Sigmoid colon (tissue), 7 donors: ENCODE measurements around the gene KIF1A. TPM values are rescaled to one million over a fixed set of nuclear protein-coding genes. Genes with fewer than 3 reads are reported as not detected.

ENCODE experiments used
- DNase-seq: peaks from one replicate; pipeline ENCODE4 v3.0.0-alpha.2; 2019
- H3K27ac ChIP-seq, 4 donors: fragments of 200-600 bp; sonication (generic); one replicate each; pipeline ENCODE4 v1.5.1; 2016 to 2019; ENCODE audit warnings: mild to moderate bottlenecking in 1 of 4
- H3K27me3 ChIP-seq, 3 donors: fragments of 200-600 bp; sonication (generic); one replicate each; pipeline ENCODE4 v1.5.1; 2019; ENCODE audit warnings: mild to moderate bottlenecking in 1 of 3
- H3K36me3 ChIP-seq, 4 donors: fragments of 200-600 bp; sonication (generic); one replicate each; pipeline ENCODE4 v1.5.1; 2016 to 2019
- H3K4me1 ChIP-seq, 4 donors: fragments of 200-600 bp; sonication (generic); one replicate each; pipeline ENCODE4 v1.5.1; 2017 to 2019
- H3K4me3 ChIP-seq, 4 donors: fragments of 200-600 bp; sonication (generic); one replicate each; pipeline ENCODE4 v1.5.1; 2017 to 2019; ENCODE audit warnings: mild to moderate bottlenecking in 2 of 4, moderate library complexity in 1 of 4
- H3K9me3 ChIP-seq, 4 donors: fragments of 200-600 bp in 3 of 4; sonication (generic) in 3 of 4; one replicate each; pipeline versions ENCODE4 v1.5.1 to v1.6.1; 2013 to 2019
- EP300 ChIP-seq, 4 donors: sonication (generic); formaldehyde crosslinking; IDR thresholded peaks; one replicate each; pipeline ENCODE4 v1.6.1; 2017; ENCODE audit warnings: antibody characterized with exemption in 4 of 4
- POLR2A ChIP-seq, 2 donors: fragments of 450-650 bp; IDR thresholded peaks; one replicate each; pipeline ENCODE4 v1.6.1; 2016; ENCODE audit warnings: antibody characterized with exemption in 2 of 2, mild to moderate bottlenecking in 2 of 2, moderate library complexity in 2 of 2
- POLR2AphosphoS5 ChIP-seq, 4 donors: sonication (generic); formaldehyde crosslinking; IDR thresholded peaks; one replicate each; pipeline ENCODE4 v1.6.1; 2017; ENCODE audit warnings: antibody characterized with exemption in 4 of 4
- WGBS, 2 donors: extraction: QIAGEN DNeasy Blood & Tissue Kit; methylation state at CpG; one replicate each; pipeline ENCODE4 v1.1.7; 2013; 5-methylcytosine and 5-hydroxymethylcytosine counted together
- intact Hi-C: fragments of 100-400 bp; cut with DNase I; formaldehyde crosslinking; loops from one replicate; pipeline ENCODE4 v1.15.1; 2023
- polyA plus RNA-seq, 3 donors: library from polyadenylated mRNA; stranded (reverse); fragments of 200-250 nt; gene quantifications; one replicate each; pipeline ENCODE4 v1.2.3, GENCODE V29; 2013
- total RNA-seq, 4 donors: library from RNA; depleted of rRNA; stranded (reverse); fragments of >200 nt; gene quantifications; one replicate each; pipeline ENCODE4 v1.1.0, GENCODE V29; 2016
- TF ChIP-seq, protein P1 (sequence below), 4 experiments: fragments of 450-650 bp in 3 of 4; fragments of 200-600 bp in 1 of 4; IDR thresholded peaks; one replicate each; pipeline ENCODE4 v1.5.1; 2016 to 2019; ENCODE audit warnings: antibody characterized with exemption in 4 of 4, mild to moderate bottlenecking in 3 of 4, moderate library complexity in 2 of 4
- donor health status: healthy with polysubstance abuse.
- donor health status: Bipolar disorder and iron deficiency.
- donor health status: healthy.

Gene KIF1A
- total and polyA plus RNA-seq, 7 donors = under 0.01 to 9.7 (median 4.4) TPM

DNA sequence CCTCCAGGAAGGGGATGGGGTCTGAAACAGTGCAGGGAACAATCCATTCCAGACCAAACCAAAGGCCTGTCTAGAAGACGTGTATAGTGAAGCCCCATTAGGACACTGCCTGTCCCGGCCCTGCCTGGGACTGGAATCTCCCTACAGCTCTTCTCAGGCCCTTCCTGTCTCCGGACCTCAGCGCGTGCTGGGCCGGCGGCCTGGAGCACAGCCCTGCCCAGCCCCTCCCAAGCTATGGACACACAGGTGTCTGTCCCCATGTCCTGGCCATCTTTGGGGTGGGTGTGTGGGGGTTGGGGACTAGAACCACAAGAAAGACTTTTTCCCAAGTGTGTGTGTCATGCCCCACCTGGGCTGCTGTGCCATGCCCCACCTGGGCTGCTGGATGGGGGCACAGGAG is 51.8 kb downstream of the KIF1A start:
- intact Hi-C loops = no loop called here
- no peaks in the 10 kb centered on the region for H3K36me3 ChIP-seq
- no peaks in the 10 kb centered on the region for H3K4me1 ChIP-seq
- 85 to 88% methylated on average over 7 of the region's 7 CpGs for WGBS, 2 donors
- H3K4me3 ChIP-seq = no peak overlapping the region
- DNase-seq = no peak
- TF ChIP-seq POLR2AphosphoS5 (IDR thresholded peaks at IDR 0.05) = no peak
- TF ChIP-seq, protein P1, sequence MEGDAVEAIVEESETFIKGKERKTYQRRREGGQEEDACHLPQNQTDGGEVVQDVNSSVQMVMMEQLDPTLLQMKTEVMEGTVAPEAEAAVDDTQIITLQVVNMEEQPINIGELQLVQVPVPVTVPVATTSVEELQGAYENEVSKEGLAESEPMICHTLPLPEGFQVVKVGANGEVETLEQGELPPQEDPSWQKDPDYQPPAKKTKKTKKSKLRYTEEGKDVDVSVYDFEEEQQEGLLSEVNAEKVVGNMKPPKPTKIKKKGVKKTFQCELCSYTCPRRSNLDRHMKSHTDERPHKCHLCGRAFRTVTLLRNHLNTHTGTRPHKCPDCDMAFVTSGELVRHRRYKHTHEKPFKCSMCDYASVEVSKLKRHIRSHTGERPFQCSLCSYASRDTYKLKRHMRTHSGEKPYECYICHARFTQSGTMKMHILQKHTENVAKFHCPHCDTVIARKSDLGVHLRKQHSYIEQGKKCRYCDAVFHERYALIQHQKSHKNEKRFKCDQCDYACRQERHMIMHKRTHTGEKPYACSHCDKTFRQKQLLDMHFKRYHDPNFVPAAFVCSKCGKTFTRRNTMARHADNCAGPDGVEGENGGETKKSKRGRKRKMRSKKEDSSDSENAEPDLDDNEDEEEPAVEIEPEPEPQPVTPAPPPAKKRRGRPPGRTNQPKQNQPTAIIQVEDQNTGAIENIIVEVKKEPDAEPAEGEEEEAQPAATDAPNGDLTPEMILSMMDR (IDR thresholded peaks at IDR 0.05) = no peak
- TF ChIP-seq POLR2A (IDR thresholded peaks at IDR 0.05) = no peak
- TF ChIP-seq EP300 (IDR thresholded peaks at IDR 0.05) = no peak
- H3K27me3 ChIP-seq = no peaks in the 10 kb centered on the region
- no peaks in the 10 kb centered on the region for H3K9me3 ChIP-seq
- no peak overlapping the region for H3K27ac ChIP-seq

DNA sequence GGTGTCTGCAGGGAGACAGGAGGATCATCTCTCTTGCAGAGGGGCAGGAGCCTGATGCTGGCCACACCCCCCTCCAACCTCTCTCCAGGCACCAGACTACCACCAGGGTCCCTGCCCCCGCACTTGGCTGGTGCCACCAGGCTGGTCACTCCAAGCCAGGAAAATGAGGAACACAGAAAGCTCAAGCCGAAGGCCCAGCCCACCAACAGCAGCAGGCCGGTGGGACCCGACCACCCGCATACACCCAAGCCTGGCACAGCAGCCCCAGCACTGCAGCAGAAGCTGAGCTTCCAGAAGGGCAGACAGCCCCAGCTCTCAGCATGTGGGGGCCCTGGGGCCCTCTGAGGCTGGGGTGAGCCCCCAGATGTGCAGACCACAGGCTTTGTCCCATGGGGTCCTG is 52.7 kb downstream of the KIF1A start:
- TF ChIP-seq EP300 (IDR thresholded peaks at IDR 0.05) (no peak), POLR2A (IDR thresholded peaks at IDR 0.05) (no peak)
- H3K27ac ChIP-seq = no peak overlapping the region
- intact Hi-C loops = no loop called here
- H3K4me1 ChIP-seq = no peaks in the 10 kb centered on the region
- H3K27me3 ChIP-seq = no peaks in the 10 kb centered on the region
- no peak for DNase-seq
- 91 to 93% methylated on average over 5 of the region's 5 CpGs for WGBS, 2 donors
- H3K4me3 ChIP-seq = no peak overlapping the region
- H3K9me3 ChIP-seq = no peaks in the 10 kb centered on the region
- H3K36me3 ChIP-seq = no peaks in the 10 kb centered on the region

- WGBS, 2 donors = 84 to 85% methylated on average over 7 of the region's 7 CpGs
- H3K27me3 ChIP-seq = no peaks in the 10 kb centered on the region
- no peak for DNase-seq
- H3K4me3 ChIP-seq = no peak overlapping the region
- H3K4me1 ChIP-seq = no peaks in the 10 kb centered on the region
- no peak for TF ChIP-seq EP300 (IDR thresholded peaks at IDR 0.05)
- no peak for TF ChIP-seq POLR2AphosphoS5 (IDR thresholded peaks at IDR 0.05)
- TF ChIP-seq, protein P1 (IDR thresholded peaks at IDR 0.05) = no peak
- TF ChIP-seq POLR2A (IDR thresholded peaks at IDR 0.05) = no peak
- no peak overlapping the region for H3K27ac ChIP-seq
- intact Hi-C loops = no loop called here
- H3K36me3 ChIP-seq = no peaks in the 10 kb centered on the region
- no peaks in the 10 kb centered on the region for H3K9me3 ChIP-seq
Measured at GRCh38 chr2:240766072-240766471, 53.9 kb downstream of the KIF1A start.

DNA sequence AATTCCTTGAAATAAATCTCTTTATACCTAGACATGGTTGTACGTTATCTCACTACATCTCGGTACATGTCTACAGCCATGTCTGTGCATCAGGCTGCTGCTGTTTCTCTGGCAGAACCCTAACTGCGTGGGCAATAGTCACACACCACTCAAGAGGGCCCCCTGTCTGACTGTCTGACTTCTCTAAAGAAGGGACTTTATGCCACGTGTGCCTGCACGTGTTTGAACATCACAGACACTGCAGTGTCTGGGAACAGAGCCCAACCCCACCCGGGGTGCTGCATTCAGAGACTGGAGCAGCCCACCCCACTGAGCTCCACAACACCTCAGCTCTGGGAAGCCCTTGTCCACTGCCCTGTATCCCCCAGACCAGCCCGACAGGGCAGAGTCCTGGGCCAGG is 55.0 kb downstream of the KIF1A start:
- Histone ChIP-seq H3K4me3 (no peak overlapping the region), H3K9me3 (no peaks in the 10 kb centered on the region), H3K36me3 (no peaks in the 10 kb centered on the region), H3K27ac (no peak overlapping the region), H3K4me1 (no peaks in the 10 kb centered on the region), H3K27me3 (no peaks in the 10 kb centered on the region)
- TF ChIP-seq EP300 (IDR thresholded peaks at IDR 0.05) (no peak), POLR2A (IDR thresholded peaks at IDR 0.05) (no peak), POLR2AphosphoS5 (IDR thresholded peaks at IDR 0.05) (no peak)
- TF ChIP-seq, protein P1 (IDR thresholded peaks at IDR 0.05) = no peak
- WGBS, 2 donors = 59 to 79% methylated on average over 7 of the region's 7 CpGs
- intact Hi-C loops = no loop called here
- no peak for DNase-seq

GRCh38 chr2:240764605-240765004 is 55.4 kb downstream of the KIF1A start:
- DNase-seq = no peak
- H3K27me3 ChIP-seq = no peaks in the 10 kb centered on the region
- intact Hi-C loops = no loop called here
- H3K4me1 ChIP-seq = no peaks in the 10 kb centered on the region
- H3K27ac ChIP-seq = no peak overlapping the region
- TF ChIP-seq, protein P1 (IDR thresholded peaks at IDR 0.05) = no peak
- TF ChIP-seq POLR2AphosphoS5 (IDR thresholded peaks at IDR 0.05) (no peak), EP300 (IDR thresholded peaks at IDR 0.05) (no peak), POLR2A (IDR thresholded peaks at IDR 0.05) (no peak)
- H3K36me3 ChIP-seq = no peaks in the 10 kb centered on the region
- WGBS, 2 donors = 66 to 81% methylated on average over 5 of the region's 5 CpGs
- no peak overlapping the region for H3K4me3 ChIP-seq
- H3K9me3 ChIP-seq = no peaks in the 10 kb centered on the region
